G401 (cell line): Measurements from ENCODE around the gene NBPF15. TPM values are rescaled to one million over a fixed set of nuclear protein-coding genes. Genes with fewer than 3 reads are reported as not detected.
"Not testable (repeated sequence)": the region's sequence is repeated elsewhere in the genome, so short reads cannot be mapped to it uniquely, and the experiment has no call there.

Experiments used
- DNase-seq: peaks from one replicate; pipeline ENCODE4 v3.0.0-alpha.2; 2015; ENCODE audit warnings: low spot score
- in situ Hi-C: cut with HindIII; loops from 2 replicates; pipeline ENCODE4 v1.10.0; 2016; ENCODE audit warnings: low sequenced_read_pairs, mixed read lengths
- total RNA-seq: library from RNA; depleted of rRNA; stranded (reverse); fragments of >200 nt; shearing (Covaris generic); gene quantifications from 2 replicates; pipeline ENCODE4 v1.2.3, GENCODE V29; 2014; rRNA removed

The NBPF15 gene
- total RNA-seq, result 14.2 and 20.5 TPM in 2 replicates

- peak; percentile 56 for DNase-seq
- in situ Hi-C loops, result not testable (repeated sequence)
Measured at GRCh38 chr1:144461136-144461759, at the start of gene NBPF15. TSS of gene NBPF15 (minus strand) at chr1:144461669. CDS start at chr1:144440003, 21,666 bp downstream.

GRCh38 chr1:144496429-144496828 is 35.0 kb upstream of the NBPF15 start:
- in situ Hi-C loops, DNase-seq: not testable (repeated sequence)

- not testable (repeated sequence) for DNase-seq
Measured at GRCh38 chr1:144494130-144494529, 32.7 kb upstream of the NBPF15 start.

GRCh38 chr1:144490394-144490793 is 28.9 kb upstream of the NBPF15 start:
- DNase-seq, result peak; percentile 8
- in situ Hi-C loops, result not testable (repeated sequence)

More at GRCh38 chr1:144494130-144494529, 32.7 kb upstream of the NBPF15 start:
- in situ Hi-C loops, result not testable (repeated sequence)

- DNase-seq, in situ Hi-C loops: not testable (repeated sequence)
Measured at GRCh38 chr1:144487002-144487401, 25.5 kb upstream of the NBPF15 start.

GRCh38 chr1:144485048-144485993 is 23.9 kb upstream of the NBPF15 start:
- DNase-seq, in situ Hi-C loops: not testable (repeated sequence)

GRCh38 chr1:144473897-144474296 is 12.4 kb upstream of the NBPF15 start:
- in situ Hi-C loops, DNase-seq: not testable (repeated sequence)

- DNase-seq, in situ Hi-C loops: not testable (repeated sequence)
Measured at GRCh38 chr1:144471434-144471833, 10.0 kb upstream of the NBPF15 start.

- DNase-seq, in situ Hi-C loops: not testable (repeated sequence)
Measured at GRCh38 chr1:144461778-144462177, 309 bp upstream of the NBPF15 start.

GRCh38 chr1:144460686-144461085 is 783 bp downstream of the NBPF15 start:
- in situ Hi-C loops, DNase-seq: not testable (repeated sequence)

GRCh38 chr1:144442402-144442801 is 19.1 kb downstream of the NBPF15 start:
- in situ Hi-C loops, DNase-seq: not testable (repeated sequence)

- in situ Hi-C loops, DNase-seq: not testable (repeated sequence)
Measured at GRCh38 chr1:144439737-144440136, 21.7 kb downstream of the NBPF15 start.

GRCh38 chr1:144418891-144419694 is 42.4 kb downstream of the NBPF15 start:
- DNase-seq, result peak; percentile 77

GRCh38 chr1:144413404-144414118 is 47.9 kb downstream of the NBPF15 start:
- in situ Hi-C loops, DNase-seq: not testable (repeated sequence)

More at GRCh38 chr1:144418891-144419694, 42.4 kb downstream of the NBPF15 start:
- in situ Hi-C loops, result not testable (repeated sequence)

- in situ Hi-C loops, result not testable (repeated sequence)
Measured at GRCh38 chr1:144412491-144413403, 48.7 kb downstream of the NBPF15 start.

GRCh38 chr1:144412068-144412471 is 49.4 kb downstream of the NBPF15 start:
- DNase-seq, result peak; percentile 87
- in situ Hi-C loops, result not testable (repeated sequence)

More at GRCh38 chr1:144412491-144413403, 48.7 kb downstream of the NBPF15 start:
- peak; percentile 97 for DNase-seq

GRCh38 chr1:144402807-144403206 is 58.7 kb downstream of the NBPF15 start:
- in situ Hi-C loops, DNase-seq: not testable (repeated sequence)
